Testis (tissue), 3 donors: ENCODE data around the gene ACYP1. TPM values are rescaled to one million over a fixed set of nuclear protein-coding genes. Genes with fewer than 3 reads are reported as not detected.

Experiments used
- DNase-seq: peaks from one replicate; pipeline ENCODE4 v3.0.0-alpha.2; 2019
- H3K27ac ChIP-seq, 2 donors: fragments of 200-600 bp; sonication (generic); one replicate each; pipeline ENCODE4 v1.5.1; 2019
- H3K27me3 ChIP-seq: fragments of 200-600 bp; sonication (generic); one replicate; pipeline ENCODE4 v1.5.1; 2019
- H3K36me3 ChIP-seq: fragments of 200-600 bp; sonication (generic); one replicate; pipeline ENCODE4 v1.5.1; 2017; ENCODE audit warnings: low read depth; ENCODE audit errors: missing control alignments
- H3K4me1 ChIP-seq: fragments of 200-600 bp; sonication (generic); one replicate; pipeline ENCODE4 v1.5.1; 2019
- H3K4me3 ChIP-seq, 2 donors: fragments of 200-600 bp; sonication (generic); one replicate each; pipeline ENCODE4 v1.5.1; 2017 to 2019
- H3K9me3 ChIP-seq: fragments of 200-600 bp; sonication (generic); one replicate; pipeline ENCODE4 v1.5.1; 2017
- CTCF ChIP-seq, 3 experiments: fragments of 450-650 bp in 2 of 3; fragments of 200-600 bp in 1 of 3; sonication (generic) in 1 of 3; IDR thresholded peaks; one replicate each; pipeline ENCODE4 v1.5.1; 2016 to 2019; ENCODE audit warnings: antibody characterized with exemption in 3 of 3, mild to moderate bottlenecking in 2 of 3, moderate library complexity in 1 of 3
- POLR2A ChIP-seq: fragments of 450-650 bp; IDR thresholded peaks from one replicate; pipeline ENCODE4 v1.6.1; 2017; ENCODE audit warnings: antibody characterized with exemption, mild to moderate bottlenecking, moderate library complexity
- WGBS, 2 donors: methylation state at CpG; one replicate each; pipeline ENCODE4 v1.1.5; 2018; 5-methylcytosine and 5-hydroxymethylcytosine counted together
- intact Hi-C: fragments of 100-400 bp; cut with DNase I; formaldehyde crosslinking; loops from one replicate; pipeline ENCODE4 v1.15.1; 2023; ENCODE audit warnings: low total_unique reads
- polyA plus RNA-seq: library from polyadenylated mRNA; stranded (reverse); fragments of 350-450 nt; fragmentation: Illumina TruSeq; extraction: RNeasy Lipid Tissue Mini Kit (QIAGEN cat#74804); gene quantifications from one replicate; pipeline ENCODE4 v1.2.3, GENCODE V29; 2014; ENCODE audit warnings: low read depth, low replicate concordance; ENCODE audit not compliant: insufficient read depth
- total RNA-seq, 2 donors: library from RNA; depleted of rRNA; stranded (reverse); fragments of >200 nt; gene quantifications; one replicate each; pipeline ENCODE4 v1.2.3, GENCODE V29; 2016

ACYP1 gene
- total and polyA plus RNA-seq, 3 donors from 2014 or later: 20.1 to 38.8 (median 24.4) TPM

DNA sequence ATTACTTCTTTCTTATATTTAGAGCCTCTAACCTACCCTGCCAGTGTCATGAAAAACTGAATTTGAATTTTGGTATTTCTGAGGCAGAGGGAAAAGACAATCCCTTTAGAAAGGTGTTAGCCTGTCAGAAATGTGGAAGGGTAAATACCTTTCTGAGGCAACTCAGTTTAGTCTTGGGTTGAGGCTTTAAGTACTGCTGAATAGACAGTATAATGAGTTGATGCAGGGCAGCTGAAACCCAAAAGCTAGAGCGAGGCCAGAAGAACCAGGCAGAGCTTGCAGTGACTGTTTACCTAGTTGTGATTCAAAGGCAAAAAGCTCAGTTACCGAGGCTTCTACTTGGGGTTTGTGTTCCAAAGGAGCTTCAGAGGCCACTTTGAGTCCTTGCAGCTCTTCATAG lies 24.3 kb upstream of the ACYP1 start:
- Histone ChIP-seq H3K4me1 (no peaks in the 10 kb centered on the region), H3K27me3 (no peaks in the 10 kb centered on the region), H3K4me3 (no peak overlapping the region), H3K36me3 (no peaks in the 10 kb centered on the region), H3K9me3 (no peaks in the 10 kb centered on the region), H3K27ac (no peak overlapping the region)
- DNase-seq: no peak
- TF ChIP-seq POLR2A (no peak), CTCF (IDR thresholded peaks at IDR 0.05) (no peak)
- intact Hi-C loops: loop anchor here (10.0 kb wide), 1 partner anchor 173 kb away; no protein-coding TSS in a partner anchor
- 83 to 92% methylated on average over 2 of the region's 2 CpGs for WGBS, 2 donors

- Histone ChIP-seq H3K9me3 (no peaks in the 10 kb centered on the region), H3K36me3 (no peaks in the 10 kb centered on the region), H3K27ac (no peak overlapping the region), H3K4me1 (peaks cover 16% of the 10 kb centered on the region), H3K27me3 (no peaks in the 10 kb centered on the region), H3K4me3 (no peak overlapping the region)
- intact Hi-C loops: loop anchor here (10.0 kb wide), 1 partner anchor 170 kb away; no protein-coding TSS in a partner anchor
- TF ChIP-seq POLR2A: no peak
- TF ChIP-seq CTCF (IDR thresholded peaks at IDR 0.05): no peak
- WGBS, 2 donors: 64 to 73% methylated on average over 5 of the region's 5 CpGs
- no peak for DNase-seq
Measured at GRCh38 chr14:75084513-75084912, 20.7 kb upstream of the ACYP1 start.

DNA sequence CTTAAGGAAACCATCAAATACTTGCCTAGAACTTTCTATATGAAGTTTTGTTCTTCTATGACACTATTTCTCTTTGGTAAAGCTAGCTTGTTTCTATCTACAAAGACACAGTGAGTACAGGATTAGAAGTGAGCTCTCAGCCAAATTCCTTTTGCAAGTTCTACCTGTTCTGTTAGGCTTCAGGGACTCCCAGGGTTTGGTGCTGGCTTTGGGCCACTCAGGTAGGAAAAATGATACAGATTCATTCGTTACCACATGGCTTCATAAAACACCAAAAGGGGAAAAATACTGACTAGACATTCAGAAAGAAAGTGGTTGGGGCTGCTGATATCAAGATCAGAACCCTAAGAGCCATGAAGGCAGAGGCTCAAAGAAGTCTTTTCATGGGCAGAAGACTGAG lies 19.4 kb upstream of the ACYP1 start:
- 68 to 88% methylated on average over 1 of the region's 1 CpG for WGBS, 2 donors
- peak overlapping the region in 1 of 2 donors; percentile 55 for H3K27ac ChIP-seq
- no peaks in the 10 kb centered on the region for H3K36me3 ChIP-seq
- no peaks in the 10 kb centered on the region for H3K27me3 ChIP-seq
- H3K4me1 ChIP-seq: peaks cover 18% of the 10 kb centered on the region
- DNase-seq: no peak
- no peaks in the 10 kb centered on the region for H3K9me3 ChIP-seq
- TF ChIP-seq POLR2A: no peak
- no peak for TF ChIP-seq CTCF (IDR thresholded peaks at IDR 0.05)
- H3K4me3 ChIP-seq: no peak overlapping the region
- intact Hi-C loops: loop anchor here (10.0 kb wide), 1 partner anchor 168 kb away; no protein-coding TSS in a partner anchor

DNA sequence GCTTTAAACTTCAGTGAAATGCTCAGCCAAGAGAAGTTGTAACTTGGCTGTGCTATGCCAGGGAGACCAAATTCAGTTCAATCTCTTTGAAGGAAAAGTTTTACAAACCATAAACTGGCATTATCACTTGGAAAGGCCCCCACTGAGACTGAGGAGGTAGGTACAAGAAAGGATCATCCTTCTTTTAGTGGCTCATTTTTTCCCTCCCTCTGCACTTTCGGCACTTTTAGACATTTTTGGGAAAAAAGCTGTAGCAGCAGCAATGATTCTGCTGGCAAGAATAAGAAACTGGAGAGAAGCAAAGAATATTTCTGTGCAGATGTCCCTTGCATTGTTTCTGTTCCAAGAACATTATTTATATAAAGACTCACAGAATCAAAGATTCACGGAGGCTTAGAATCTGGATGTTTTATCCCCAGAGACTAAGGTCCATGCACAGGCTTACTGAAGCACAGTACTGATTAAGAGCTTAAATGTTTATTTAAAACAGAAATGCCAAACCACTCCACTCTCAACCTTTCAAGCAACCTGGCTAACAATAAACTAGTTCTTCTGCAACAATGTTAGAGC lies 17.9 kb upstream of the ACYP1 start:
- Histone ChIP-seq H3K36me3 (no peaks in the 10 kb centered on the region), H3K4me1 (peaks cover 18% of the 10 kb centered on the region), H3K4me3 (no peak overlapping the region), H3K9me3 (no peaks in the 10 kb centered on the region), H3K27ac (peak overlapping the region in 1 of 2 donors; percentile 21), H3K27me3 (no peaks in the 10 kb centered on the region)
- intact Hi-C loops: loop anchor here (10.0 kb wide), 1 partner anchor 167 kb away; no protein-coding TSS in a partner anchor
- no peak for TF ChIP-seq POLR2A
- no peak for TF ChIP-seq CTCF (IDR thresholded peaks at IDR 0.05)
- WGBS, 2 donors: 30 to 35% methylated on average over 2 of the region's 2 CpGs
- no peak for DNase-seq

DNA sequence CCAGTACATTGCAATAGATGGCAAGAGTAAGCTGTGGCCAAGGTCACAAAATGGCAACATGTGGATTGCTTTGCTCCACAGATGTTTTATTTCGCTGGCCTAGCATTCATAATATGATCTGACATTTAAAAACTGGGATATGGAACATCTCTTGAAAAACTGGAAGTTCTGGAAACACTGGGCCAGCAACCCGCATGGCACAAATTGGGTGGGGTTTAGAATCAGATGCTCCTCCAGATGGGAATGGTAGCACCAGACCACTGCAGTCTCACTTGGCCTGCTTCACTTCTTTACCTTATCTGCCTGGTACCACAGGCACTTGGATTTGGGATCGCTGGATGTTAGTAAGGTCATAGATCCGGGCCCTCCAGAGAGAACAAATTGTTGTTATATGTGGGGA lies 15.7 kb upstream of the ACYP1 start:
- H3K27ac ChIP-seq: no peak overlapping the region
- no peak for DNase-seq
- H3K27me3 ChIP-seq: no peaks in the 10 kb centered on the region
- no peaks in the 10 kb centered on the region for H3K36me3 ChIP-seq
- 44 to 56% methylated on average over 4 of the region's 4 CpGs for WGBS, 2 donors
- intact Hi-C loops: no loop called here
- H3K4me1 ChIP-seq: peaks cover 18% of the 10 kb centered on the region
- TF ChIP-seq POLR2A: no peak
- no peak for TF ChIP-seq CTCF (IDR thresholded peaks at IDR 0.05)
- H3K4me3 ChIP-seq: no peak overlapping the region
- no peaks in the 10 kb centered on the region for H3K9me3 ChIP-seq
